GM20431 (cell line): Measurements from ENCODE around the gene SMYD3.
"Not testable (repeated sequence)": the region's sequence is repeated elsewhere in the genome, so short reads cannot be mapped to it uniquely, and the experiment has no call there.

Source experiments
- in situ Hi-C: fragments of 300-500 bp; cut with MseI, MboI; formaldehyde crosslinking; loops from one replicate; pipeline ENCODE4 v1.15.0; 2020; ENCODE audit warnings: low sequenced_read_pairs; ENCODE audit not compliant: unreplicated experiment

Gene SMYD3

GRCh38 chr1:245853291-245853690 lies 653.8 kb downstream of the SMYD3 start:
- in situ Hi-C loops, result no loop called here

- in situ Hi-C loops, result no loop called here
Measured at GRCh38 chr1:245843101-245843500, 664.0 kb downstream of the SMYD3 start.

GRCh38 chr1:245842106-245842505 lies 665.0 kb downstream of the SMYD3 start:
- in situ Hi-C loops, result no loop called here

GRCh38 chr1:245840971-245841370 lies 666.1 kb downstream of the SMYD3 start:
- in situ Hi-C loops, result no loop called here

GRCh38 chr1:245837718-245838117 lies 669.4 kb downstream of the SMYD3 start:
- in situ Hi-C loops, result no loop called here

GRCh38 chr1:245835386-245835785 lies 671.7 kb downstream of the SMYD3 start:
- in situ Hi-C loops, result no loop called here

GRCh38 chr1:245834002-245834401 lies 673.1 kb downstream of the SMYD3 start:
- in situ Hi-C loops, result no loop called here

- in situ Hi-C loops, result no loop called here
Measured at GRCh38 chr1:245832771-245833527, 674.1 kb downstream of the SMYD3 start.

- in situ Hi-C loops, result no loop called here
Measured at GRCh38 chr1:245831518-245831917, 675.6 kb downstream of the SMYD3 start.

- in situ Hi-C loops, result no loop called here
Measured at GRCh38 chr1:245829826-245830225, 677.3 kb downstream of the SMYD3 start.

GRCh38 chr1:245829194-245829593 lies 677.9 kb downstream of the SMYD3 start:
- in situ Hi-C loops, result no loop called here

GRCh38 chr1:245827301-245827700 lies 679.8 kb downstream of the SMYD3 start:
- in situ Hi-C loops, result no loop called here

- in situ Hi-C loops, result no loop called here
Measured at GRCh38 chr1:245825128-245825901, 681.8 kb downstream of the SMYD3 start.

- in situ Hi-C loops, result no loop called here
Measured at GRCh38 chr1:245823408-245824147, 683.5 kb downstream of the SMYD3 start.

GRCh38 chr1:245822996-245823395 lies 684.1 kb downstream of the SMYD3 start:
- in situ Hi-C loops, result no loop called here

- in situ Hi-C loops, result not testable (repeated sequence)
Measured at GRCh38 chr1:245818363-245818762, 688.7 kb downstream of the SMYD3 start.

- in situ Hi-C loops, result not testable (repeated sequence)
Measured at GRCh38 chr1:245816496-245816895, 690.6 kb downstream of the SMYD3 start.

- in situ Hi-C loops, result no loop called here
Measured at GRCh38 chr1:245814651-245815050, 692.4 kb downstream of the SMYD3 start.

- in situ Hi-C loops, result no loop called here
Measured at GRCh38 chr1:245812278-245812677, 694.8 kb downstream of the SMYD3 start.

GRCh38 chr1:245810789-245811337 lies 696.2 kb downstream of the SMYD3 start:
- in situ Hi-C loops, result no loop called here
